ENCODE data around the gene CYP4A11.
"Not testable (repeated sequence)": the region's sequence is repeated elsewhere in the genome, so short reads cannot be mapped to it uniquely, and the experiment has no call there.

The CYP4A11 gene, protein sequence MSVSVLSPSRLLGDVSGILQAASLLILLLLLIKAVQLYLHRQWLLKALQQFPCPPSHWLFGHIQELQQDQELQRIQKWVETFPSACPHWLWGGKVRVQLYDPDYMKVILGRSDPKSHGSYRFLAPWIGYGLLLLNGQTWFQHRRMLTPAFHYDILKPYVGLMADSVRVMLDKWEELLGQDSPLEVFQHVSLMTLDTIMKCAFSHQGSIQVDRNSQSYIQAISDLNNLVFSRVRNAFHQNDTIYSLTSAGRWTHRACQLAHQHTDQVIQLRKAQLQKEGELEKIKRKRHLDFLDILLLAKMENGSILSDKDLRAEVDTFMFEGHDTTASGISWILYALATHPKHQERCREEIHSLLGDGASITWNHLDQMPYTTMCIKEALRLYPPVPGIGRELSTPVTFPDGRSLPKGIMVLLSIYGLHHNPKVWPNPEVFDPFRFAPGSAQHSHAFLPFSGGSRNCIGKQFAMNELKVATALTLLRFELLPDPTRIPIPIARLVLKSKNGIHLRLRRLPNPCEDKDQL

DNA sequence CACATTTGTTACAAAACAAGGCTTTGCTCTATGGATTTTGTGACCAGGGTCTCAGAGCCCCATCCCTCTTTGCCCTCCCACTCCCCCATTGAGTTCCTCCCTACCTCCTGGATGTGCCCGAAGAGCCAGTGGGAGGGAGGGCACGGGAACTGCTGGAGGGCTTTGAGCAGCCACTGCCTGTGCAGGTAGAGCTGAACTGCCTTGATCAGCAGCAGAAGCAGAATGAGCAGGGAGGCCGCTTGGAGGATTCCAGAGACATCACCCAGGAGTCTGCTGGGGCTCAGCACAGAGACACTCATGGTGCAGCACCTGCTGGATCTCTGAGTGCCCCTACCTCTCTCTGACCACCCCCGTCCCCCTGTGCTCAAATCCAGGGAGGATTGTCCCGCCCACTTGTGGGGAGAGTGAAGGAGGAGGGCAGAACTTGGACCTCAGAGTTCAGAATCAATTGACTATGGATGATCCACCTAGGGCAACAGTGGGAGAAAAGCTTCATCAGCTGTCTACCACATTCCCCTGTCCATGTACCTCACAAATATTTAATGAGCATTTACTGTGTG is at the start of gene CYP4A11:
CYP4A11 (minus strand) TSS at position 342 of the 560 bp plus-strand sequence; CDS start at position 299, 43 bp downstream.
- no peak for DNase-seq (ENCODE audit: low spot score)

DNA sequence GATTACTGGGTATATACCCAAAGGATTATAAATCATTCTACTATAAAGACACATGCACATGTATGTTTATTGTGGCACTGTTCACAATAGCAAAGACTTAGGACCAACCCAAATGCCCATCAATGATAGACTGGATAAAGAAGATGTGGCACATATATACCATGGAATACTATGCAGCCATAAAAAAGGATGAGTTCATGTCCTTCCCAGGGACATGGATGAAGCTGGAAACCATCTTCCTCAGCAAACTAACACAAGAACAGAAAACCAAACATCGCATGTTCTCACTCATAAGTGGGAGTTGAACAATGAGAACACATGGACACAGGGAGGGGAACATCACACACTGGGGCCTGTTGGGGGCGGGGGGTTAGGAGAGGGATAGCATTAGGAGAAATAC is 49.3 kb upstream of the CYP4A11 start:
- not testable (repeated sequence) for DNase-seq (ENCODE audit: low spot score)

DNA sequence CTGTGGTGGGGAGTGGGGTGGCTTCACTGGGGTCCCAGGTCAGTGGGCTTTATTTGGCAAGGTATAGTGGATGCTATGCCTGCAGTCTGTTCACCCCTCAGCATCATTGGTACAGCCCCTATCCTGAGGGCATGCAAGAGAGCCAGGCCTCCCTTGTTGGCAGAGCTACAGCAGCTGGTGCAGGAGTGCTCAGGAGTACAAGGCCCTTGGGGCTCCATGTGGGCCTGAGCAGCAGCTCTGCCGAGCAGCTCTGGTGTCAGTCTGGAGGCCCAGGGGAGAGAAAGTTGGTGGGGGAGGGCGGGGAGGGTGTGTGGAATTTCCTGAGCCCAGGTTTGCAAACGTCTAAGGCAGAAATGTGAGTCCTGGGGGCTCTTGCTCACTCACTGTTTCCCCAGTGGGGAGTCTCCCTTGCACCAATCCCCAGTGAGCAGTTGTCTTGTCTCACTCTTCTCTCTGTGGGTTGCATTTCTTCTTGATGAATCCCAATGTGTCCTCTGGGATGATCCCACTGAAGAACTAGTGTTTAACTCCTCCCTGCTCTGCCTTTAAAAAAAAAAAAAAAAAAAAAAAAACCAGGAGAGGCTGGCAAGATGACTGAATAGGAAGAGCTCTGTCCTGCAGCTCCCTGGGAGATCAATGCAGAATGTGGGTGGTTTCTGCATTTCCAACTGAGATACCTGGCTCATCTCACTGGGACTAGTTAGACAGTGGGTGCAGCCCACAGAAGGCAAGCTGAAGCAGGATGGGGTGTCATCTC is 42.7 kb upstream of the CYP4A11 start:
- DNase-seq (ENCODE audit: low spot score), result no peak

DNA sequence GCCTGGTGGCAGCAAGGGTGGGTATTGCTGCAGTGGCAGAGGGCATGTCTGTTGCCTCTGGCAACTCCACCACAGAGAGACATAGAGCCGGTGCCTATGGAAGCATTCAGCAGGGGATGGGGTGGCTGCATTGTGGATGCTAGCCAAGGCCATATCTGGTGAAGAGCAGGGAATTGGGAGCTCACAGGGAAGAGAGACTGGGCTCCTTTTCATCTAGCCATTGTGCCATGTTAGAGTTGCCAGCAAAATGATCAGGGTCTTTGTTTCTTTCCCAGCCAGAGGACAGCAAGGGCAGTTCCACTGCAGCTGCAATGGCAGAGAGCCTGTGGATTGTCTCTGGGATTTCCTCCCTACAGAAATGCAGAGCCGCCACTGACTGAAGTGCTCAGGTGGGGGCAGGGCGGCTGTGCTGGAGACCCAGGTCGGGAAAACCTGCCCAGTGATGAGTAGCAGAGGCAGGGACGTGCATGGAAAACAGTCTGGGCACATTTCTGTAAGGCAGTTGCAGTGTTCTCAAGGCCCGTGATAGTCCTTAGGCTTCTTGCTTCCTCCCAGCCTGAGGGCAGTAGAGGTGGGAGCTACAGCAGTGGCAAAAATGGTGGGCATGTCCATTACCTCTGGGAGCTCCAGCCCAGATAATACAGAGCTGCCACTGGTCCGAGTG is 42.0 kb upstream of the CYP4A11 start:
- no peak for DNase-seq (ENCODE audit: low spot score)

DNA sequence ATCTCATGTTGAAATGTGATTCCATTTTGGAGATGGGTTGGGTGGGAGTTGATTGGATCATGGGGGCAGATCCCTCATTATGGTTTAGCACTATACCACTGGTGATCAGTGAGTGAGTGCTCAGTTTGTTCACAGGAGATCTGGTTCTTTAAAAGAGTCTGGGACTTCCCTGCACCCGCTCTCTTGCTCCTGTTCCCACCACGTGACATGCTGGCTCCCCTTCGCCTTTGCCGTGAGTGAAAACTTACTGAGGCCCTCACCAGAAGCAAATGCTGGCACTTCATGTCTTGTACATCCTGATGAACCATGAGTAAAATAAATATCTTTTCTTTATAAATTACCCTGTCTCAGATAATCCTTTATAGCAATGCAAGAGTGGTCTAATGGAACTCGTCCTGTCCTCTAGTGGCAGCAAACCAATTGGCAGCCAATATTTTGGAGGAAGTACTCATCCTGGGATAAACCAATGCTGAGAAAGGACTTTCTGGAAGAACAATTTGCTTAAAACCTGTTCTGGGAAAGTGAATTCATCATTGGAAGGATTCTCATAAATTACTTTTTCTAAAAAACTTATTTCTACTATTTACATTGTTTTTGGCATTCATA is 27.8 kb upstream of the CYP4A11 start:
- no peak for DNase-seq (ENCODE audit: low spot score)

DNA sequence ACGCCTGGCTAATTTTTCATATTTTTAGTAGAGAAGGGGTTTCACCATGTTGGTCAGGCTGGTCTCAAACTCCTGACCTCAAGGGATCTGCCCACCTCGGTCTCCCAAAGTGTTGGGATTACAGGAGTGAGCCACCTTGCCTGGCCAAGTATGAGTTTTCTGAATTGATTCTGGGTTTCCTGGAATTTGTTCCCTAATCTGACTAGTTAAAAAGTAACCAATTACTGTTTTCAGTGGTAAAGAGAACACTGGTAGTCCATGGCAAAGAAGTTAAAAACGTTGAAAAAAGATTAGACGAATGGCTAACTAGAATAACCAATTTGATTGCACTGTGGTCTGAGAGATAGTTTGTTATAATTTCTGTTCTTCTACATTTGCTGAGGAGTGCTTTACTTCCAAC is 21.0 kb upstream of the CYP4A11 start:
- not testable (repeated sequence) for DNase-seq (ENCODE audit: low spot score)

DNA sequence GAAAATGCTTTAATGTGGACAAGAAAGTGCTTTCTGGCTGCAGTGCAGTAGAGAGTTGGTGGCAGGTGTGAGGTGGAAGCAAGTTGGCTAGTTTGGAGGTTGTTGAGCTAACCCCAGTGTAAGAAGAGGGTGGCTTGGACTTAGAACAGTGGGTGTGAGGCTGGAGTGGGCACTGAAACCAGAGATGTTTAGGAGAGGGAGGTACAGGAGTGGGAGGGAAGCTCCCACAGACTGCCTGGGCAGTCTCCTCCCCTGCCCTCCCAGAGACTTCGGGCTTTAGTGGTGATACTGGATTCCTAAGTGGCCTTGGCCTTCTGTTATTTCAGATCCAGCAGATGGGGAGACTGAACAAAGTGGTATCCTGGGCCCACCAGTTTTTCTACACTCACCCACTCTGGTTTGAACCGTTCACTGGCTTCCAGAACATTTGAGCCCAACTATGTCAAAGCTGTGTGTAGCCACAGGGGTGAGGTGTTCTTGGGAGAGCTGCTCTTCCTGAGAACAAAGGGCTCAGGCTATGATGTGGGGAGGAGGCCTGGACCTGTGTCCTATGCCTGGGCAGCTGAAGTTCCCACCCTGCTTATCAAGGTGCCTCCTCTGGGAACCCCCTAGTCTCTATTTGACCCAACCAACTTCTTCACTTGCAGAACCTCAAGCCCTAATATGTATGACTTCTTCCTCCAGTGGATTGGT is 19.9 kb upstream of the CYP4A11 start:
- DNase-seq (ENCODE audit: low spot score), result no peak

DNA sequence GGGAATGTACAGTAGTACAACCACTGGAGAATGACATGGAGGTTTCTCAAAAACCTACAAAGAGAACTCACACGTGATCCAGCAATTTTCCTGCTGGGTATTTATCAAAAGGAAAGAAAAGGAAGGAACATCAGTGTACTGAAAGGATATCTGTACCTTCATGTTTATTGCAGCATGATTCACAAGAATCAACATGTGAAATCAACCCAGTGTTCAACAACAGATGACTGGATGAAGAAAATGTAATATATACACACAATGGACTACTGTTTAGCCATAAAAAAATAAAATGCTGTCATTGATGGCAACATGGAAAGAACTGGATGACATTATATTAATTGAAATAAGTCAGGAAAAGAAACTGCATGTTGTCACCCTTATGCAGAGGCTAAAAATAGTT is 19.0 kb upstream of the CYP4A11 start:
- no peak for DNase-seq (ENCODE audit: low spot score)

DNA sequence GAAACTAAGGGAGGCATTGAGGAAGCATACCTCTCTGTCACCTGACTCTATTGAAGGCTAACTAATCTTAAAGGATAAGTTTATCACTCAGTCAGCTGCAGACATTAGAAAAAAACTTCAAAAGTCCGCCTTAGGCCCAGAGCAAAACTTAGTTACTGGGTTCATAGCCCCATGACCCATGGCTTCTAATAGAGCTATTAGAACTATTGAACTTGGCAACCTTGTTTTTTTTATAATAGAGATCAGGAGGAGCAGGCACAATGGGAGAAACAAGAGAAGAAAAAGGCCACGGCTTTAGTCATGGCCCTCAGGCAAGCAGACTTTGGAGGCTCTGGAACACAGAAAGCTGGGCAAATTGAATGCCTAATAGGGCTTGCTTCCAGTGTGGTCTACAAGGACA is 13.8 kb upstream of the CYP4A11 start:
- DNase-seq (ENCODE audit: low spot score), result not testable (repeated sequence)

DNA sequence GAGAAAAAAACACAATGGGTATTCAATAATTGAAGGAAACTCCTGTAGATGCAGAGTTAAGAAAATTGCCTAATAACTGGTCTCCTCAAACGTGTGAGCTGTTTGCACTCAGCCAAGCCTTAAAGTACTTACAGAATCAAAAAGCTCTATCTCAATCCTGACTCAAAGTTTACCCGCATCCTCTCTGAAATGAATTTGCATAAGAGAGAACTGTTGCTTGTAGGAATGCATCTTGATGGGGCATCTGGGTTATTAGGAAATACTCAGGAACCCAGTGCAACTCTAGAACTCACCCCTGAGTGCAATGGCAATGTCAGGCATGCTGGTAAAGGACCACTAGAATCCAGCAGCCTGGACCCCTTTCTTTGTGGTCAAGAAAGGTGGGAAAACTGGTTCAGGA is 12.6 kb upstream of the CYP4A11 start:
- DNase-seq (ENCODE audit: low spot score), result not testable (repeated sequence)

DNA sequence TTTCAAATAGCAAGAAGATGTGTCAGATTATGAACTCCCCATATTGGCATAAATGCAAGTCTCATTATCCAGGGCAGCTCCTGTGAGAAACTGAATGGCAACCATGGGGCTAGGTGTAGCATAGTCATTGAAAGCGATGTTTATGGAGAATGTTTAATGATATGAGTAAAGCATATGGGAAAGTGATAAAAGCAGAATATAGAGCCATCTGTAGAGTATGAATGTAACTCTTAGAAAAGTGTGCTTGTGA is 8.1 kb upstream of the CYP4A11 start:
- not testable (repeated sequence) for DNase-seq (ENCODE audit: low spot score)

DNA sequence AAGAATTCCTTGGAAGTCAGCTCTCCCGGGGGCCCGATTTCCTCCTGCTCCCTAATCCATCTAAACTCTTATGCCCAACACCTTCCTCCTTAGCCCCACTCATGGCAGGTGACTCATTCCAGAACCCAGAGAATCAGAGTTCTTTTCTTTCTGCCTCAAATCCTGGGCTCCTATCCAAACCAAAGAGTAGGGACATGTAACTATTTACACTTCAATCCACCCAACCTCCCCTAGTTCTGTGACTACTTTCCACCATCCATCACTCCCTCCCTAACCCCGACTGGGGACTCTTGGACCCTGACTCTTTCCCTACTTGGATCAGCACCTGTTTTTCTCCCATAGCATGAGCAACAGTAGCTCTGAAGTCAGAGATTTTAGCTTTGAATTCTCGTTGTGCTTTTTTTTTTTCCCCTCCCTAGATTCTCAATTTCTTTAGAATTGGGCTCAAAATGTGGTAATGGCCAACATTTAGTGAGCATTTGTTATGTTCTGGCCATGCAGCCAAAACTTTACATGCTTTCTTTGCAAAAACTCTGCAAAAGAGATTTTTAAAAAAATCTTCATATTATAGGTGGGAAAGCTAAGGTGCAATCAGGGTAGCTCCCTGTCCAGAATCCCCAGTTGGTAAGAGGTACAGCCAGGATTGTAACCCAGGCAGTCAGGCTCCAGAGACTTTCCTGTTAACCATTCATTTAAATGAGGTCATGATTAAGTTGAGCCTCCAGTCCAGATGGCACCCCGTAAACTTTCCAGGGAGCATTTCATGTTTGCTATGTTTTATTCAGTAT is 7.5 kb upstream of the CYP4A11 start:
- no peak for DNase-seq (ENCODE audit: low spot score)

DNA sequence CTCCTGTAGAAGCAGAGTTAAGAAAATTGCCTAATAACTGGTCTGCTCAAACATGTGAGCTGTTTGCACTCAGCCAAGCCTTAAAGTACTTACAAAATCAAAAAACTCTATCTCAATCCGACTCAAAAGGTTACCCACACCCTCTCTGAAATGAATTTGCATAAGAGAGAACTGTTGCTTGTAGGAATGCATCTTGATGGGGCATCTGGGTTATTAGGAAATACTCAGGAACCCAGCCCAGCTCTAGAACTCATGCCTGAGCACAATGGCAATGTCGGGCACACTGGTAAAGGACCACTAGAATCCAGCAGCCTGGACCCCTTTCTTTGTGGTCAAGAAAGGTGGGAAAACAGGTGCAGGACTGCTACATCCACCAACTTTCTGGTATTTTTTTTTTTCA is 6.4 kb upstream of the CYP4A11 start:
- not testable (repeated sequence) for DNase-seq (ENCODE audit: low spot score)

DNA sequence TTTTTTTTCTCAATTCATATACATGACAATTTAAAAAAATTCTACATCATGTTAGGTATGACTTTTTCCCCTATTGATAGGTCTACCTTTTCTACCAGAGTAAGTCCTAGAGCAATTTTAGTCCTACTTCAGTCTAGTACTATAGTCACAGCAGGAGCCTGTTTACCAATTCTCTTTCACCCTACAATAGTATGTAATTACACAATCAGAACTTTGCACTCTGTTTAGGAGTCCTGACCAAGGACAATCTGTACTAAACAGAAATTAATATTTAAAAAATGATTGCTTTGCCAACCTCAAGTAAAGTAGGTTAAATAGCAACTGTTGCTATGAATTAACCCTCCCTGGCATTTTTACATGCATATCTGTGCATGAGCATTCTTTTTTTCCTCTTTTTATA is 810 bp upstream of the CYP4A11 start:
- DNase-seq (ENCODE audit: low spot score), result no peak

DNA sequence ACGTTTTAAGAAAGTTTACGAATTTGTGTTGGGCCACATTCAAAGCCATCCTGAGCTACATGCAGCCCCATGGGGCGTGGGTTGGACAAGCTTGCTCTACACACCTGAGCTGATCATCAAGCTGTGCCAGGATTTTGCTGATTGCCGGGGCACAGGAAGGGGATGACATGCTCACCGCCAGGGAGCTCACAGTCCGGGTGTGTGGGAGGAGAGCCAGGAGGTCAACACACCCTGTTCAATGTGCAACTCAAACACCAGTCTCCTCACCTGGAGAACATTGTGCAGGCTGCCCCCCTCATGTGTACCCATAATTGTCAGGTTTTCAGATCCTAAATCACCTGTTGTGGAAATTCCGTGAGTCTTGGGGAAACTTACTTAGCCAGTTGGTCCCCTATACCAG is 969 bp downstream of the CYP4A11 start:
- DNase-seq (ENCODE audit: low spot score), result no peak

DNA sequence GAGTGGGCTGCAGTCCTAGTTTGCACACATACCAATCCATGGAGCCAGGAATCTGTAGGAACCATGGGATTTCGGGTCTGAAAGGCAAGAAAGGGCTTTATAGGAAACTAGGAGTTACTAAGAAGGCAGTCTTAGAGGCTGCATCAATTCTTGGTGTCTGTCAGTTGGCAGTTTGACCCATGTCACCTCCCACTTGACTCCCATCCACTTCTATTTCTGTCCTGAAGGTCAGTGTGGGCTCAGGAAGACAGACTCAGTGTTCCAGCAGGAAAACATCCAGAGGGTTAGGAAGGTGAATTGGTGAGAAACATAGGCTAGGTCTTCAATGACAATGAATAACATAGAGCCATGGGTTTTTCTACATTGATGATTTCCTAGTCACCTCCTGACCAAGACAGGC is 4.0 kb downstream of the CYP4A11 start:
- no peak for DNase-seq (ENCODE audit: low spot score)

DNA sequence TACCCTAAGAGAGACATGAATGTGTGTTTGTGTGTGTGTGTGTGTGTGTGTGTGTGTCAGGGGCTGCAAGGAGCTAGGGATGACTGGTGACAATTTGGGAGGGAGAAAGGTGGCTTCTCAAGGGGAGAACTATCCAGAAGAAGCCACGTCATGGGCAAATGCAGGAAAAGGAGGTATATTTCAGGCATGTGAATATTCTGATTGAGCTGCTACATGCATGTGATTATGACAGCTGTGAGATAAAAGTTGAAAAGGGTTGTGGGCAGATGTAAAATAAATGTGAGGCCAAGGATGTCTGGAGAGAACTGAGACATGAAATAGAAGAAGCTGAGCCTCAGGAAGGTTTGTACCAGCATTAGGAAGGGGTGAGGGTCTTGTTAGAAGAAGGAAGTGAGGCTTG is 4.5 kb downstream of the CYP4A11 start:
- no peak for DNase-seq (ENCODE audit: low spot score)

DNA sequence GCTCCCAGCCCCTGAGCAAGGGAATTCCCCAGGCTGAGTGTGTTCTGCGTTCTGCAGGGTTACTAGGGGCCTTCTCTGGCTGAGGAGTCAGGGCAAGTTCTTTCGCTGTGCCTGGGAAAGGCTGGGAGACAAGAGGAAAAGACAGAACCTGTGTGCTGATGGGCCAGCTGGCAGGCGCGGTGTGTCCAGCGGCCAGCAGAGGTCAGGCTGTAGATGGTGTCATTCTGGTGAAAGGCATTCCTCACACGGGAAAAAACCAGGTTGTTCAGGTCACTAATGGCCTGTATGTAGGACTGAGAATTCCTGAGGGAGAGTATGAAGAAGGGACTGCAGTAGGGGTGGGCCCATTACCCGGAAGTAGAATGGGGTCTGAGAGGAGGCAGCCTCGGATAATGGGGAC is 6.4 kb downstream of the CYP4A11 start:
- DNase-seq (ENCODE audit: low spot score), result not testable (repeated sequence)

DNA sequence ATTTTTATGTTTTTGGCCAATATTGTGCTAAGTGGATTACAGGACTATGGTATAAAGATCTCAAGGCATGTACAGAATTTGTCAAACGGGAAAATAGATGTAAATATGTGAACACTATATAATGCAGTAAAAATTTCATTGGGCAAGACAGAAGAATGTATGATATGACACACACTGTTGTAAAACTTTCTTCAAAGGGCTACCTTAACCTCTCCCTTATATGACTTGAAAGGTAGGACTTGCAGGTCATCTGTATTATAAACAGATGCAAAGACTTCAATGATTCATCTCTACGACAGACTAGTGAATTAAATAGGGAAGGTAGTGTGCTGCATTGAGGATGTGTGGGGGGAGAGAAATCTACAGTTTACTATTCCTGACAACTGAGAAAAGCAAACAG is 9.3 kb downstream of the CYP4A11 start:
- not testable (repeated sequence) for DNase-seq (ENCODE audit: low spot score)

DNA sequence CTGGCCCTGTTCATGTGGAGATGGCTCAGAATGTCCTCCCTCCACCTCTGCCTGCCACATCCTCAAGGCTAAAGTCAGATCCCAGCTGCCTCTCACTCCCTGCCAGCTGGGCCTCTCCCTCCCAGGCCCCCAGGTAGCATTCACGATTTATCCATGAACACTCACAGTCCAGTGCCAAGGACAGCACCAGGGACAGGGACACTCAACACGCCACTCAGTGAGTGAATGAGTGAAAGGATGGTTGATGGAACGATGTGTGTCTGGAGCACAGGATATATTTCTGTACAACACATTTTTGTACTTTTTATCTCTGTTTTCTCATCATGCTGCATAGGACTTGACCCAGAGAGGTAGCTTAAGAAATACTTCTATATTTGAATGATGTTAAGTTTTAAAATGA is 10.1 kb downstream of the CYP4A11 start:
- DNase-seq (ENCODE audit: low spot score), result no peak

Measured in AG08396 (cell line).